Hematopoietic multipotent progenitor cell treated with erythropoietin and hydrocortisone succinate and interleukin-3 and kit ligand, for 15 days (in vitro differentiated cells): ENCODE measurements around the gene GPR146.
"Not testable (repeated sequence)": the region's sequence is repeated elsewhere in the genome, so short reads cannot be mapped to it uniquely, and the experiment has no call there.

Experiments
- DNase-seq: peaks from one replicate; pipeline ENCODE4 v3.0.0-alpha.2; 2015; ENCODE audit warnings: low spot score

The GPR146 gene

GRCh38 chr7:1025743-1026581 lies 18.4 kb upstream of the GPR146 start:
- no peak for DNase-seq

GRCh38 chr7:1026721-1027161 lies 17.6 kb upstream of the GPR146 start:
- DNase-seq: no peak

DNA sequence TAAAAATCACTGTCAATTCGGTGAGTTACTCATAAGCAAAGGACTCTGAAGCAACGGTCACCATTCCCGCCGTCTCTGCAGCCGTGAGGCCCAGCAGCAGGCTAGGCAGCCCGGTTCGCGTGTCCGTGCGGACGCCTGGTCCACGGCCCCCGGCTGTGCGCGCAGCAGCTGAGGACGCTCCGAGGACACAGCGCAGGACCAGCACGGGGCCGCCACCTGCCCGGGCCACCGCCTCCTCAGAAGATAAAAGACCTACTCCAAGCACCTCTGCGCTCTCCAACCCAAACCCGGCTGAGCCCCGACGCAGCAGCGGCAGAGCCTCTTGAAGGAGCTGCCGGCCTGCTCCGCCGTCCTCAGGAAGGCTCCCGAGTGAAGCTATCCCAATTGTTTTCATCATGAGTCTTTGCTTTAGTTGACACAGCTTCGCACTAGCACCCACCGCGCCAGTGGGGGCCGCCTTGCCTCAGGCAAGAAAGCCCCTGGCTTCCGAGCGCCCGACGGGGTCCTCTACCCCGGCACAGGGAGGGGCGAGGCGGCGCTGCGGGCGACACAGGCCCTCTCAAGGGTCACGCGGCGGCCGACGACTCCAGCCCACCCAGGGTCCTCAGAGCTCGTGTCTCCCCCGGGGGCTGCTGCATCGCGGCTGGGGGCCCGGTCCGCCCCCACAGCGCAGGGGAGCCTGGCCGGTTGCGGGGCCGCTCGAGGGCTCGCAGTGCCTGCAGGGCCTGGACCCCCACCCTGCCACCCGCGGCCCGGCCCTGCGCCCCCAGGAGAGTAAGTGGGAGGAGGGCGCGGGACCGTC lies 16.9 kb upstream of the GPR146 start:
- peak; percentile 11 for DNase-seq

DNA sequence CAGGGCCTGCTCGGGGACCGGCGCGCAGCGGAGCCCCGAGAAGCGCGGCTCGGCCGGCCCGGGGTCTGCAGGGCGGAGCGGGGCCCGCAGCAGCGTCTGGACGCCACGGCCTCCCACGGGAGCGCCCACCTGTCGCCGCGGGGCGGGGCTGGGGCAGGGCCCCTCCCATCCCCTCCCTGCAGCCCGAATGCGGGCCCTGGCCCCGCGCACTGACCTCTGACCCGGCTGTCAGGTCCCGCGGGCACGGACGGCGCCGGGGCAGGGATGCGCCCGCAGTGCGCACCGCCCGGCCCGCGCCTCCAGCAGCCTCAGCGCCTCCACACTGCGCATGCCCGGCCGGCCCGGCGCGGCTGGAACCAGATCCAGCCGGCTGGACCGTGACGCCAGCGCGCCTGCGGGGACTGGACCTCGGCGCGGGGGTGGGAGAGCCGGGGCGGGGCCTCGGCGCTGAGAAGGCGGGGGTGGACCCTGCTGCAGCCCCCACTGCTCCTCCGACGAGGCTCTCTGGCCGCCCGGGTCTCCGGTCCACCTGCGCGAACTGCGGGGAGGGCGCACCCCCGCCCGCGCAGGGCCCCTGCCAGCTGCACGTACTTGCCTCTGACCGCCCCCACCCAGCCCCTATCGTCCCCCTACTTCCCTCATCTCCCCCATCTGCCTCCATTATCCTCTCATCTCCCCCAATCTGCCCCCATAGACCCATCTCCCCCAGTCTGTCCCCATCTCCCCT lies 16.1 kb upstream of the GPR146 start:
- DNase-seq: peak; percentile 85

DNA sequence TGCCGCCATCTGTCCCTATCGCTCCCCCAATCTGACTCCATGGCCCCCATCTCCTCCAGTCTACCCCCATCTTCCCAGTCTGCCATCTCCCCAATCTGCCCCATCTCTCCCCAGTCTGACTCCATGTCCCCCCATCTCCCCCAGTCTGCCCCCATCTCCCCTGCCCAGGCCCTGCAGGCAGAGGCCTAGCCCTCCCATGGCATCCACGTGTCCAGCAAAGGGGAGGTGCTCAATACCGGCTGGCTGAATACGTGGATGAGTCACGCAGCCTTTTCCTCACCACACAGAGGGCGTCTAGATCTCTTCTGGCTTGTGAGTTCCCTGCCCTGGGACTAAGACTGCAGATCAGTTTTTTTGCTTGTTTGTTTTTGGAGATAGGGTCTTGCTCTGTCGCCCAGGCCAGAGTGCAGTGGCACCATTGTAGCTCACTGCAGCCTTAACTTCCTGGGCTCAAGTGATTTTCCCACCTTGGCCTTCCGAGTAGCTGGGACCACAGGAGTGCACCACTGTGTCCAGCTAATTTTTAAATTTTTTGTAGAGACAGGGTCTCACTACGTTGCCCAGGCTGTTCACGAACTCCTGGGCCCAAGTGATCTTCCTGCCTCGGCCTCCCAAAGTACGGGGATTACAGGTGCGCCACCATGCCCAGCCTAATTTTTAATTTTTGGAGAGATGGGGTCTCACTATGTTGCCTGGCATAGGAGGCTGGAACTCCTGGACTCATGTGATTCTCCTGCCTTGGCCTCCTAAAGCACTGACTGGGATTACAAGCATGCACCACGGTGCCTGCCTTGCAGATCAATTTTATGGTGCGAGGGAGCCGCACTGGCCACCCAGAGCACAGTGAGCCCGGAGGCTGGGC lies 15.3 kb upstream of the GPR146 start:
- DNase-seq: peak; percentile 84

- no peak for DNase-seq
Measured at GRCh38 chr7:1029637-1030443, 14.5 kb upstream of the GPR146 start.

DNA sequence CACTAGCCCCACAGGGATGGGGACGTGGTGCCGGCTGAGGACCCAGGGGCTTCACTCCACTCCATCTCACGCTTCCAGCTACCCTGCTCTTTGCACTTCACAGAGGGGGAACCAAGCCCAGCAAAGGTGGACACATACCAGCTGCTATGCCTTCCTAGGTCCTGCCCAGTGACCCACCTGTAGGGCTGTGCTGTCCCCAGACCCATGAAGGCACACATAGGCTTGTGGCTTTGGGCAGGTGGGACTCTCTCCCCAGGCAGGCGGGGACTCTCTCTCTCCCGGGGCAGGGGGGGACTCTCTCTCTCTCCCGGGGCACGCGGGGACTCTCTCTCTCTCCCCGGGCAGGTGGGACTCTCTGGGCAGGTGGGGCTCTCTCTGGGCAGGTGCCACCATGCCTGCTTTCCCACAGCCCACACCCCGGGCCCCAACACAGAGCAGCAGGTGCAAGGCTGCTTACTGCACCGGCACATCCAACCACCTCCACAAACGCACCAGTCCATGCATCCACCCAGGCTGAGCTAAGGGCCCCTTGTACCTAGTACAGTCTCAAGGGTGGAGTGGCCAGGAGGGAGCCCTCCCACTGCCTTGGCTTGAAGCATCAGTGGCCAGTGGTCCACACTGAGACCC lies 13.8 kb upstream of the GPR146 start:
- no peak for DNase-seq

GRCh38 chr7:1031716-1032455 lies 12.5 kb upstream of the GPR146 start:
- DNase-seq: no peak

- no peak for DNase-seq
Measured at GRCh38 chr7:1032536-1033181, 11.7 kb upstream of the GPR146 start.

DNA sequence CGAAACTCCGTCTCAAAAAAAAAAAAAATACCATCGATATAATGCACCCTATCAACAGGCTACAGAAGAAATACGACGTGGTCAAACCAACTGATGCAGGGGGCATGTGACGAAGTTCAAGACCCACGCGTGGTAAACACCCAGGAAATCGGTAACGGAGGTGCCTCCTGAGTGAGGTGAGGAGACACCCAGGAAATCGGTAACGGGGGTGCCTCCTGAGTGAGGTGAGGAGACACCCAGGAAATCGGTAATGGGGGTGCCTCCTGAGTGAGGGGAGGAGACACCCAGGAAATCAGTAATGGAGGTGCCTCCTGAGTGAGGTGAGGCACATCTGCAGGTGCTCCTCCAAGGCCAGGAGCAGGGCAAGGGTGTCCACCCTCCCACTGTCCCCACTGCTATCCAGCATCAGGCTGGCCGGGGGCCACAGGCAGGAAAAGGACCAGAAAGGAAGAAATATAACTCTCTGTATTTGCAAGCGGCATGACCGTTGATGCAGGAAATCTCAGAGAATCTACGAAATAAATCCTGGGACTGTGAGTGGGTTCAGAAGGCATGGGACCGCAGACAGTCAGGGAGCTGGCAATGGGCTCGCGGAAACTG lies 10.7 kb upstream of the GPR146 start:
- no peak for DNase-seq

- DNase-seq: not testable (repeated sequence)
Measured at GRCh38 chr7:1034769-1035168, 9.6 kb upstream of the GPR146 start.

- not testable (repeated sequence) for DNase-seq
Measured at GRCh38 chr7:1036164-1036928, 8.0 kb upstream of the GPR146 start.

DNA sequence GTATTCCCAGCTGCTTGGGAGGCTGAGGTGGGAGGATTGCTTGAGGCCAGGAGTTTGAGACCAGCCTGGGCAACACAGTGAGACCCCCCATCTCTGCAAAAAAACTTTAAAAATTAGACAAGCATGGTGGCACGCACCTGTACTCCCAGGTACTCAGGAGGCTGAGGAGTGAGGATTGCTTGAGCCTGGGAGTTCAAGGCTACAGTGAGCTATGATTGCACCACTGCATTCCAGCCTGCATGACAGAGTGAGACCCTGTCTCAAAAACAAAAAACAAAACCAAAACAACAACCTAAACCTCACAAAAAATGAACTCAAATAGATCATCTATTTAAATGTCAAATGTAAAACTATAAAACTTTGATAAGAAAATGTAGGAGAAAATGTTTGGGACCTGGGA lies 4.1 kb upstream of the GPR146 start:
- not testable (repeated sequence) for DNase-seq

DNA sequence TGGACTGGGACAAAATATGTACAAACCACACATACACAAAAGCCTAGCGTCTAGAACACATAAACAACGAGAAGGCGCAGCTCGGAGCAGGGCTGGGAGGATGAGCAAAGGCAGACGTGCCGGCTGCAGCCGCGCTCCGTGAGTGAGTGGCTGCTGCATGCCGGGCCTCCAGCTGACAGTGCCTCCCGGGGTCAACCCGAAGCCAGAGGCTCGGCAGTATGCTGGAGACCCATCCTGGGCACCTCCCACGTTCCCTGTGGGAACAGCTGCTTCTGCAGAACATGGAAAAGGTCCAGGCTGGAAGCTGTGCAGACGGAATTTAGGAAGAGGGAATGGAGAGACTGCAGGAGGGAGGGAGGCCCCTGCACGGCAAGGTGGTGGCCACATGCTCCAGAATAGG lies 3.6 kb upstream of the GPR146 start:
- DNase-seq: no peak

- peak; percentile 24 for DNase-seq
Measured at GRCh38 chr7:1041551-1042491, 2.5 kb upstream of the GPR146 start.

DNA sequence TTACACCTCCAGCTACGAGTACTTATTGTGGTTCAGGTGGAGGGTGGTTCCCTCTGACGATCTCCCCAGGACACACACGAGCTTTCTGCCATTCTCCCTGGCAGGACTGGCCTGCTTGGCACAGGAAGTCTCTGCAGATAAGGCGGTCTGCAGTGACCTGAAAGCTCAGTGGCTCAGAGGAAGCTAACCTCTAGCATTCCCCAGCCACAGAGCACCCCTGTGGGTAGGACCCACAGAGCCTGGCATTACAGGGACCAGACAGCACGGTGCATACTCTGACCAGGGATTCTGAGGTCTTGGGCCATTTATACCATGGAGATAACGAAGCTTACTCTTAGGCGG lies 1.9 kb upstream of the GPR146 start:
- peak; percentile 70 for DNase-seq
